K562 (cell line): ENCODE measurements around the gene TBC1D7. TPM values are rescaled to one million over a fixed set of nuclear protein-coding genes. Genes with fewer than 3 reads are reported as not detected.

Experiments
- CBX3 ChIP-seq, 2 experiments: IDR thresholded peaks; 1 replicate in 1 of 2; 2 replicates in 1 of 2; pipeline ENCODE4 v1.6.1; 2012; ENCODE audit warnings: inconsistent platforms in 2 of 2, low read length in 2 of 2, borderline replicate concordance in 1 of 2, control low read depth in 1 of 2
- FOXK2 ChIP-seq, 2 experiments: fragments of 450-650 bp; IDR thresholded peaks in 1 of 2; conservative IDR thresholded peaks in 1 of 2; 2 replicates each; pipeline ENCODE4 v1.6.1; 2016; ENCODE audit warnings: low read depth in 2 of 2, mild to moderate bottlenecking in 1 of 2
- FUS ChIP-seq: fragments of 200-400 bp; formaldehyde crosslinking; optimal IDR thresholded peaks from 2 replicates; pipeline ENCODE3; 2017; ENCODE audit warnings: low read depth, low read length
- ILF3 ChIP-seq: fragments of 450-650 bp; IDR thresholded peaks from 2 replicates; pipeline ENCODE4 v1.6.1; 2018; ENCODE audit warnings: antibody characterized with exemption, mild to moderate bottlenecking, moderate library complexity, borderline replicate concordance
- LCOR ChIP-seq: sonication (generic); formaldehyde crosslinking; IDR thresholded peaks from 2 replicates; pipeline ENCODE4 v1.8.0; 2022; ENCODE audit warnings: mild to moderate bottlenecking, missing genetic modification reagents
- MEIS2 ChIP-seq: fragments of 450-650 bp; IDR thresholded peaks from 2 replicates; pipeline ENCODE4 v1.6.1; 2014; ENCODE audit warnings: mild to moderate bottlenecking; ENCODE audit not compliant: partially characterized antibody
- MYC ChIP-seq, 2 experiments: fragments of 250-450 bp in 1 of 2; sonication (Bioruptor Pico) in 1 of 2; IDR thresholded peaks; 2 replicates each; pipeline versions ENCODE4 v1.5.1 to v1.6.1; 2012 to 2021; ENCODE audit warnings: low read depth in 2 of 2, borderline replicate concordance in 1 of 2, improper control_type of control experiment in 1 of 2, low read length in 1 of 2, mild to moderate bottlenecking in 1 of 2, moderate library complexity in 1 of 2
- NFATC3 ChIP-seq: fragments of 450-650 bp; IDR thresholded peaks from 2 replicates; pipeline ENCODE4 v1.6.1; 2017; ENCODE audit warnings: mild to moderate bottlenecking
- POLR2B ChIP-seq: fragments of 450-650 bp; IDR thresholded peaks from 2 replicates; pipeline ENCODE4 v1.6.1; 2018; ENCODE audit warnings: low read depth; ENCODE audit not compliant: partially characterized antibody
- PRPF4 ChIP-seq: fragments of 200-400 bp; formaldehyde crosslinking; IDR thresholded peaks from one replicate; pipeline ENCODE4 v1.6.1; 2017; ENCODE audit warnings: low read length, low read depth, mild to moderate bottlenecking; ENCODE audit not compliant: insufficient read depth, poor library complexity, severe bottlenecking
- RBM17 ChIP-seq: fragments of 200-400 bp; formaldehyde crosslinking; IDR thresholded peaks from 2 replicates; pipeline ENCODE4 v1.6.1; 2017; ENCODE audit warnings: low read depth, mild to moderate bottlenecking, low read length, borderline replicate concordance
- SMARCE1 ChIP-seq: fragments of 450-650 bp; IDR thresholded peaks from 2 replicates; pipeline ENCODE4 v1.7.1; 2016; ENCODE audit warnings: mild to moderate bottlenecking
- TRIM24 ChIP-seq, 2 experiments: fragments of 450-650 bp; IDR thresholded peaks; 2 replicates each; pipeline ENCODE4 v1.6.1; 2016
- ZKSCAN1 ChIP-seq: fragments of 150-350 bp; IDR thresholded peaks from 2 replicates; pipeline ENCODE4 v1.6.1; 2016; ENCODE audit warnings: low read depth, low read length
- ZNF134 ChIP-seq: fragments of 250-450 bp; sonication (Bioruptor Pico); conservative IDR thresholded peaks from 2 replicates; pipeline ENCODE4 v1.4.0; 2020
- ZNF583 ChIP-seq: fragments of 250-450 bp; sonication (Bioruptor Pico); IDR thresholded peaks from 2 replicates; pipeline ENCODE4 v1.4.0; 2020
- ZNF589 ChIP-seq: fragments of 200-800 bp; sonication (Bioruptor generic); IDR thresholded peaks from 2 replicates; pipeline ENCODE4 v1.6.1; 2016; ENCODE audit warnings: low read depth, missing genetic modification characterization, missing compliant biosample characterization
- polyA plus RNA-seq, 8 experiments: library from polyadenylated mRNA; depleted of rRNA in 4 of 8; stranded (reverse) in 5 of 8; unstranded in 3 of 8; fragments of >200 nt; fragmentation: Nextera tagmentation in 2 of 8; fragmentation: Illumina TruSeq in 1 of 8; extraction: Ambion mirVana in 2 of 8; extraction: Trizol in 1 of 8; gene quantifications; 2 replicates each; pipeline versions ENCODE4 v1.2.1 to v1.2.3, GENCODE V29; 2011 to 2014; ENCODE audit warnings: inconsistent platforms in 1 of 8, missing spikeins in 1 of 8
- total RNA-seq, 7 experiments: library from RNA; depleted of rRNA in 6 of 7; stranded (reverse); fragments of >200 nt in 6 of 7; fragmentation: Illumina TruSeq in 2 of 7; extraction: Trizol in 2 of 7; gene quantifications; 2 replicates each; pipeline versions ENCODE4 v1.2.1 to v1.2.3, GENCODE V29; 2011 to 2021; ENCODE audit warnings: low replicate concordance in 1 of 7
- TF ChIP-seq, protein P1 (sequence below): fragments of 250-450 bp; sonication (Bioruptor Pico); IDR thresholded peaks from 2 replicates; pipeline ENCODE4 v1.4.0; 2020
- TF ChIP-seq, protein P2 (sequence below): fragments of 450-650 bp; IDR thresholded peaks from 2 replicates; pipeline ENCODE4 v1.6.1; 2016
- TF ChIP-seq, protein P3 (sequence below): fragments of 450-650 bp; IDR thresholded peaks from 2 replicates; pipeline ENCODE4 v1.6.1; 2016; ENCODE audit warnings: mild to moderate bottlenecking
- TF ChIP-seq, protein P4 (sequence below): fragments of 200-800 bp; sonication (Bioruptor generic); IDR thresholded peaks from 2 replicates; pipeline ENCODE4 v1.6.1; 2017; ENCODE audit warnings: missing genetic modification characterization, missing compliant biosample characterization

TBC1D7 gene
- total and polyA plus RNA-seq, 9 of the 15 experiments (the other 6 are each of a cell fraction or from before 2014, with no cell fraction given), result 49.4 to 107 (median 61.1) TPM

DNA sequence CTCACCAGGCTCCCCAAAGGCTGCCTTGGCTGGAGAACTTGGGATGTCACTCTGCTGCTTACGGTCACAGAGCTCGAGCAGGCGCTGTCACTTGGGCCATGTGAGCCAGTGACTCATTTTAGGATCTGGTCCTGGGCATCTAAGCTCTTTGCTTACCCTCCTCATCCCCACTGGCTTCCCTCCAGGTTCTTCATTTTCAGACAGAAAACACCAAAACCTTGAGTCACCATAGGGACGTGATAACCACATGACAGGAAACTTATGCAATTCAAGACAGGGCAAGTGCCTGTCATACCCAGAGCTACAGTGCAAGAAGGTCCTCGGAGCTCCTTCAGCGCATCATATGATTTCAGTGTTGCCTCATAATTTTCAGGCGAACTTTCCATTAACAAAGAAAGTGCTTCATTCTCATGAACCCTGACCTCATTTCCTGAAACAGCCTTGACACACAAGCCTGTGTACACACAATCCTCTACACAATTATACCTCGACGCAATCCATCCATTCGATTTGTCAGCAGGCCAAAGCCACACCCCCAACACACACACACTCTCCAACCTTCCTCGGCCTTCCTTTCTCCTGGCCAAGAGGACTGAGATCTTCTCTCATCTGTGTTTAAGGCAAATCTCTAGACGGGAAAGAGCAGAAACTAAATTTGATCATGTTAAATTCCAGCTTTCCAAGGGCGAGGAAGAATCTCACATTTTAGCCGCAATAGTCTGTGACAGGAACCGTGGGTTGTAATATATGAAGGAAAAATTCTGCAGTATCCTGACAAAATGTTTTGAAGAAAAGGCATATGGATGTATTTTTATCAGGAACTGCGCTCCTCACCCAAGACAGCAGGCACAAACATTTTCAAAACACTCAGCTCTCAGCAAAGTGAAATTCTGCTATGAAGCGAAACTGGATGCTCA lies 25.3 kb downstream of the TBC1D7 start (continued):
- no peak for TF ChIP-seq CBX3 (IDR thresholded peaks at IDR 0.05; ENCODE audit: borderline replicate concordance in 1 of 2, low read length in 2 of 2)
- no peak for TF ChIP-seq PRPF4
- 0 out of 2 replicates have a peak, but pooled peaks have one; percentile 7 for TF ChIP-seq ZNF583 (CRISPR knock-in tag)
- no peak for TF ChIP-seq RBM17
- TF ChIP-seq NFATC3, result peak; percentile 73; the same call in 1 of the 2 replicates
- TF ChIP-seq ZNF134 (CRISPR knock-in tag), result no peak
- TF ChIP-seq ZKSCAN1, result peak; percentile 11; the same call in 1 of the 2 replicates
- TF ChIP-seq FOXK2 (conservative IDR thresholded peaks at IDR 0.05 in 1 of 2, IDR thresholded peaks at IDR 0.05 in 1 of 2; ENCODE audit: low read depth in 2 of 2), result peak; percentile 49 to 63; a peak in 3 of 4 replicates
- peak; percentile 79 to 86 for TF ChIP-seq TRIM24 (IDR thresholded peaks at IDR 0.05)
- TF ChIP-seq LCOR (CRISPR knock-in tag), result peak; percentile 16; the same call in 1 of the 2 replicates
- TF ChIP-seq, protein P1, sequence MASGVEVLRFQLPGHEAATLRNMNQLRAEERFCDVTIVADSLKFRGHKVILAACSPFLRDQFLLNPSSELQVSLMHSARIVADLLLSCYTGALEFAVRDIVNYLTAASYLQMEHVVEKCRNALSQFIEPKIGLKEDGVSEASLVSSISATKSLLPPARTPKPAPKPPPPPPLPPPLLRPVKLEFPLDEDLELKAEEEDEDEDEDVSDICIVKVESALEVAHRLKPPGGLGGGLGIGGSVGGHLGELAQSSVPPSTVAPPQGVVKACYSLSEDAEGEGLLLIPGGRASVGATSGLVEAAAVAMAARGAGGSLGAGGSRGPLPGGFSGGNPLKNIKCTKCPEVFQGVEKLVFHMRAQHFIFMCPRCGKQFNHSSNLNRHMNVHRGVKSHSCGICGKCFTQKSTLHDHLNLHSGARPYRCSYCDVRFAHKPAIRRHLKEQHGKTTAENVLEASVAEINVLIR (CRISPR knock-in tag), result 0 out of 2 replicates have a peak, but pooled peaks have one; percentile 14
- no peak for TF ChIP-seq FUS
- TF ChIP-seq ZNF589 (CRISPR knock-in tag), result peak; percentile 83
- no peak for TF ChIP-seq ILF3
- TF ChIP-seq MEIS2, result peak; percentile 72
- peak; percentile 64; the same call in 1 of the 2 replicates for TF ChIP-seq SMARCE1
- TF ChIP-seq, protein P2, sequence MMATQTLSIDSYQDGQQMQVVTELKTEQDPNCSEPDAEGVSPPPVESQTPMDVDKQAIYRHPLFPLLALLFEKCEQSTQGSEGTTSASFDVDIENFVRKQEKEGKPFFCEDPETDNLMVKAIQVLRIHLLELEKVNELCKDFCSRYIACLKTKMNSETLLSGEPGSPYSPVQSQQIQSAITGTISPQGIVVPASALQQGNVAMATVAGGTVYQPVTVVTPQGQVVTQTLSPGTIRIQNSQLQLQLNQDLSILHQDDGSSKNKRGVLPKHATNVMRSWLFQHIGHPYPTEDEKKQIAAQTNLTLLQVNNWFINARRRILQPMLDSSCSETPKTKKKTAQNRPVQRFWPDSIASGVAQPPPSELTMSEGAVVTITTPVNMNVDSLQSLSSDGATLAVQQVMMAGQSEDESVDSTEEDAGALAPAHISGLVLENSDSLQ, result peak; percentile 88
- TF ChIP-seq, protein P3, sequence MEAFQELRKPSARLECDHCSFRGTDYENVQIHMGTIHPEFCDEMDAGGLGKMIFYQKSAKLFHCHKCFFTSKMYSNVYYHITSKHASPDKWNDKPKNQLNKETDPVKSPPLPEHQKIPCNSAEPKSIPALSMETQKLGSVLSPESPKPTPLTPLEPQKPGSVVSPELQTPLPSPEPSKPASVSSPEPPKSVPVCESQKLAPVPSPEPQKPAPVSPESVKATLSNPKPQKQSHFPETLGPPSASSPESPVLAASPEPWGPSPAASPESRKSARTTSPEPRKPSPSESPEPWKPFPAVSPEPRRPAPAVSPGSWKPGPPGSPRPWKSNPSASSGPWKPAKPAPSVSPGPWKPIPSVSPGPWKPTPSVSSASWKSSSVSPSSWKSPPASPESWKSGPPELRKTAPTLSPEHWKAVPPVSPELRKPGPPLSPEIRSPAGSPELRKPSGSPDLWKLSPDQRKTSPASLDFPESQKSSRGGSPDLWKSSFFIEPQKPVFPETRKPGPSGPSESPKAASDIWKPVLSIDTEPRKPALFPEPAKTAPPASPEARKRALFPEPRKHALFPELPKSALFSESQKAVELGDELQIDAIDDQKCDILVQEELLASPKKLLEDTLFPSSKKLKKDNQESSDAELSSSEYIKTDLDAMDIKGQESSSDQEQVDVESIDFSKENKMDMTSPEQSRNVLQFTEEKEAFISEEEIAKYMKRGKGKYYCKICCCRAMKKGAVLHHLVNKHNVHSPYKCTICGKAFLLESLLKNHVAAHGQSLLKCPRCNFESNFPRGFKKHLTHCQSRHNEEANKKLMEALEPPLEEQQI, result no peak
- TF ChIP-seq, protein P4, sequence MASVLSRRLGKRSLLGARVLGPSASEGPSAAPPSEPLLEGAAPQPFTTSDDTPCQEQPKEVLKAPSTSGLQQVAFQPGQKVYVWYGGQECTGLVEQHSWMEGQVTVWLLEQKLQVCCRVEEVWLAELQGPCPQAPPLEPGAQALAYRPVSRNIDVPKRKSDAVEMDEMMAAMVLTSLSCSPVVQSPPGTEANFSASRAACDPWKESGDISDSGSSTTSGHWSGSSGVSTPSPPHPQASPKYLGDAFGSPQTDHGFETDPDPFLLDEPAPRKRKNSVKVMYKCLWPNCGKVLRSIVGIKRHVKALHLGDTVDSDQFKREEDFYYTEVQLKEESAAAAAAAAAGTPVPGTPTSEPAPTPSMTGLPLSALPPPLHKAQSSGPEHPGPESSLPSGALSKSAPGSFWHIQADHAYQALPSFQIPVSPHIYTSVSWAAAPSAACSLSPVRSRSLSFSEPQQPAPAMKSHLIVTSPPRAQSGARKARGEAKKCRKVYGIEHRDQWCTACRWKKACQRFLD, result peak; percentile 95
- peak; percentile 43; the same call in 1 of the 2 replicates for TF ChIP-seq MYC (IDR thresholded peaks at IDR 0.05; ENCODE audit: low read depth, low read length)
- no peak for TF ChIP-seq MYC (CRISPR knock-in tag; IDR thresholded peaks at IDR 0.05; ENCODE audit: borderline replicate concordance, low read depth)
- TF ChIP-seq POLR2B, result no peak
